Breast epithelium (tissue), 3 donors: ENCODE measurements around the gene ZFP36L1.

Source experiments
- CTCF ChIP-seq, 3 donors: fragments of 450-650 bp; IDR thresholded peaks; one replicate each; pipeline ENCODE4 v1.5.1; 2016 to 2017; ENCODE audit warnings: antibody characterized with exemption in 3 of 3, mild to moderate bottlenecking in 3 of 3, moderate library complexity in 3 of 3
- POLR2AphosphoS5 ChIP-seq, 3 donors: sonication (generic); formaldehyde crosslinking; IDR thresholded peaks; one replicate each; pipeline ENCODE4 v1.6.1; 2017; ENCODE audit warnings: antibody characterized with exemption in 3 of 3

- TF ChIP-seq CTCF (IDR thresholded peaks at IDR 0.05) (no peak), POLR2AphosphoS5 (IDR thresholded peaks at IDR 0.05) (no peak)
Measured at GRCh38 chr14:68811171-68811570, 18.3 kb upstream of the ZFP36L1 start.
